Parathyroid adenoma (tissue), 2 donors: ENCODE data around the gene TSNAX.

Experiments
- H2AFZ ChIP-seq: fragments of 300-600 bp; sonication (generic); one replicate; pipeline ENCODE4 v1.7.0; 2017; ENCODE audit warnings: antibody characterized with exemption, mild to moderate bottlenecking
- H3K27ac ChIP-seq: fragments of 300-600 bp; sonication (generic); one replicate; pipeline ENCODE4 v1.7.0; 2017
- H3K27me3 ChIP-seq: fragments of 300-600 bp; sonication (generic); one replicate; pipeline ENCODE4 v1.7.0; 2017; ENCODE audit warnings: low read length; ENCODE audit not compliant: control insufficient read depth, insufficient read depth
- H3K36me3 ChIP-seq: fragments of 300-600 bp; sonication (generic); one replicate; pipeline ENCODE4 v1.7.0; 2017; ENCODE audit warnings: low read length; ENCODE audit not compliant: control insufficient read depth, insufficient read depth
- H3K4me1 ChIP-seq: fragments of 300-600 bp; sonication (generic); one replicate; pipeline ENCODE4 v1.7.0; 2017; ENCODE audit warnings: control low read depth
- H3K4me2 ChIP-seq: fragments of 300-600 bp; sonication (generic); one replicate; pipeline ENCODE4 v1.7.0; 2017; ENCODE audit warnings: low read length
- H3K4me3 ChIP-seq: fragments of 300-600 bp; sonication (generic); one replicate; pipeline ENCODE4 v1.7.0; 2017; ENCODE audit warnings: low read depth, low read length
- H3K79me2 ChIP-seq: fragments of 300-600 bp; sonication (generic); one replicate; pipeline ENCODE4 v1.7.0; 2017; ENCODE audit warnings: control low read depth
- H3K9ac ChIP-seq: fragments of 300-600 bp; sonication (generic); one replicate; pipeline ENCODE4 v1.7.0; 2017; ENCODE audit warnings: mild to moderate bottlenecking
- H3K9me3 ChIP-seq: fragments of 300-600 bp; sonication (generic); one replicate; pipeline ENCODE4 v1.7.0; 2017; ENCODE audit warnings: low read length; ENCODE audit not compliant: control insufficient read depth
- TF ChIP-seq, protein P1 (sequence below): fragments of 300-600 bp; sonication (generic); IDR thresholded peaks from one replicate; pipeline ENCODE4 v1.7.0; 2017; ENCODE audit warnings: antibody characterized with exemption, mild to moderate bottlenecking
- donor health status: primary hyperparathyroidism.

The TSNAX gene

GRCh38 chr1:231605149-231606100 lies 77.0 kb downstream of the TSNAX start:
- no peaks in the 10 kb centered on the region for H3K4me1 ChIP-seq

DNA sequence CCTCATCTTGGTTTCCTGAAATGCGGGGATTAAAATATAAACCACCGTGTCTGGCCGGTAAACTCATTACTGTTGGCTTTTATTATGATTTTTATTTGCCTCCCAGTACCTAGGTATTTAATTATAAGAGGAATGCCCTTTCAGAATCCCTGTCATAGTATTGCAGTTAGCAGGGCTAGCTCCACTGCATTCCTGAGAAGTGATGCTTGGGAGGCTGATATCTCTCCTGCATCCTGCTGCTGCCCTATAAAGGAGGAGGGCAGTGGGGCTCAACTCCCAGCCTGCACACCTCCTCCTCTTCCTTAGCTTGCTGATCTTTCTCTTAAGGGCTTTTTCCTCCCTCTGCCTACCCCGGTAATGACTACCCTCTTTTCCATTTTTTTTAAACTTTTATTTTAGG lies 78.2 kb downstream of the TSNAX start:
- Histone ChIP-seq H3K36me3 (no peaks in the 10 kb centered on the region), H3K79me2 (no peaks in the 10 kb centered on the region), H3K27me3 (no peaks in the 10 kb centered on the region), H3K9me3 (no peaks in the 10 kb centered on the region), H3K4me2 (no peak overlapping the region), H3K4me3 (no peak overlapping the region), H3K27ac (no peak overlapping the region), H2AFZ (no peak overlapping the region), H3K4me1 (no peaks in the 10 kb centered on the region), H3K9ac (no peak overlapping the region)
- TF ChIP-seq, protein P1, sequence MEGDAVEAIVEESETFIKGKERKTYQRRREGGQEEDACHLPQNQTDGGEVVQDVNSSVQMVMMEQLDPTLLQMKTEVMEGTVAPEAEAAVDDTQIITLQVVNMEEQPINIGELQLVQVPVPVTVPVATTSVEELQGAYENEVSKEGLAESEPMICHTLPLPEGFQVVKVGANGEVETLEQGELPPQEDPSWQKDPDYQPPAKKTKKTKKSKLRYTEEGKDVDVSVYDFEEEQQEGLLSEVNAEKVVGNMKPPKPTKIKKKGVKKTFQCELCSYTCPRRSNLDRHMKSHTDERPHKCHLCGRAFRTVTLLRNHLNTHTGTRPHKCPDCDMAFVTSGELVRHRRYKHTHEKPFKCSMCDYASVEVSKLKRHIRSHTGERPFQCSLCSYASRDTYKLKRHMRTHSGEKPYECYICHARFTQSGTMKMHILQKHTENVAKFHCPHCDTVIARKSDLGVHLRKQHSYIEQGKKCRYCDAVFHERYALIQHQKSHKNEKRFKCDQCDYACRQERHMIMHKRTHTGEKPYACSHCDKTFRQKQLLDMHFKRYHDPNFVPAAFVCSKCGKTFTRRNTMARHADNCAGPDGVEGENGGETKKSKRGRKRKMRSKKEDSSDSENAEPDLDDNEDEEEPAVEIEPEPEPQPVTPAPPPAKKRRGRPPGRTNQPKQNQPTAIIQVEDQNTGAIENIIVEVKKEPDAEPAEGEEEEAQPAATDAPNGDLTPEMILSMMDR = no peak

More at GRCh38 chr1:231605149-231606100, 77.0 kb downstream of the TSNAX start:
- Histone ChIP-seq H3K9ac (no peak overlapping the region), H3K79me2 (no peaks in the 10 kb centered on the region), H3K36me3 (no peaks in the 10 kb centered on the region), H3K4me2 (no peak overlapping the region), H3K27ac (no peak overlapping the region), H3K4me3 (no peak overlapping the region), H2AFZ (no peak overlapping the region), H3K9me3 (no peaks in the 10 kb centered on the region), H3K27me3 (no peaks in the 10 kb centered on the region)
- TF ChIP-seq, protein P1 = no peak

- H3K27ac ChIP-seq = no peak overlapping the region
- no peaks in the 10 kb centered on the region for H3K27me3 ChIP-seq
- H3K36me3 ChIP-seq = no peaks in the 10 kb centered on the region
- no peak overlapping the region for H3K4me2 ChIP-seq
- TF ChIP-seq, protein P1 = no peak
- no peak overlapping the region for H3K4me3 ChIP-seq
- no peaks in the 10 kb centered on the region for H3K79me2 ChIP-seq
- no peaks in the 10 kb centered on the region for H3K9me3 ChIP-seq
- H3K9ac ChIP-seq = no peak overlapping the region
- H3K4me1 ChIP-seq = no peaks in the 10 kb centered on the region
- no peak overlapping the region for H2AFZ ChIP-seq
Observed at GRCh38 chr1:231610388-231610787, 81.9 kb downstream of the TSNAX start.

DNA sequence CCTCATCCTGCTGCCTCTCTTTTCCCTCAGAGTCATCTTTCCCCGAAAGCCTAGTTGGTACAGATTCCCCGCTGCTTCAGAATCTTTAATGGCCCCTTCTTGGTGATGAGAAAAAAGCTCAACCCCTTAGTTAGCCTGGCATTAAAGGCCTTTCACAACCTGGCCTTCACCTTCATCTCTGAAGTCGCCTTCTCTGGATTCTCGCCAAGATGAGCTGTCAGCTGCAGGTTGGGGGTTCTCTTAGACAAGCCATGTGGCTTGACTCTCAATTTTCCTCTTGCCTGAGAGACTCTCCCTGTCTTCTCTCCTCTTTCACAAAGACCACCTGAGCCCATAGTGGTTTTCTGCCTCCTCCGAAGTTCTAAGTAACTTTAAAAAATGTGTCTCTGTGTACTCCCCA lies 82.6 kb downstream of the TSNAX start:
- H3K79me2 ChIP-seq = no peaks in the 10 kb centered on the region
- no peaks in the 10 kb centered on the region for H3K36me3 ChIP-seq
- H3K4me2 ChIP-seq = no peak overlapping the region
- H3K27me3 ChIP-seq = no peaks in the 10 kb centered on the region
- no peak overlapping the region for H3K9ac ChIP-seq
- H3K4me3 ChIP-seq = no peak overlapping the region
- H3K4me1 ChIP-seq = no peaks in the 10 kb centered on the region
- no peaks in the 10 kb centered on the region for H3K9me3 ChIP-seq
- H3K27ac ChIP-seq = no peak overlapping the region
- TF ChIP-seq, protein P1 = no peak
- H2AFZ ChIP-seq = no peak overlapping the region
